Measurements from ENCODE around the gene GPR55. TPM values are rescaled to one million over a fixed set of nuclear protein-coding genes. Genes with fewer than 3 reads are reported as not detected.

The GPR55 gene
- total RNA-seq, 1 donor from 2014 or later: 0.57 TPM

DNA sequence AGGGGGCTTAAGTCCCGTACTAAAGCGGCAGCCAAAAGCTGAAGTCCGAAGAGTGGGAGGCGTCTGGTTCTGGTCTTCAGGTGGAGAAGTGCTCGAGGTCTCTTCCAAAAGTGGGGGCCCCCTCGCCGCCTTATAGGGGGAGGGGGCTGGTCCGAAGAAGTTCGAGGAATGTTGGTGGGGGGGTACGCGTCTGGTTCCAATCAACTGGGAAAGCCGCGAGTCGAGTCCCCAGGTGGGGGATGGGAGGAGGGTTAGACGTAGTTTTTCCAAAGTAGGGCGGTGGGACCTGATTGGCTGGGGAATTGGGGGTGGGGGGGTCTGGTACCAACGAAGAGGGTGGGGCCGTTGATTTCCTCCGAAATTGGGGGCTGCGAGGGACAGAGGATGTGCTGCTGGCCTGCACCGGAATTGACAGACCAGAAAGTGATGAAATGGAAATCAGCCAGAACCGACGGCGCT is 59.7 kb downstream of the GPR55 start:
- intact Hi-C loops (cut with micrococcal nuclease): loop anchor here (2.0 kb wide), 1 partner anchor 17 kb away; no protein-coding TSS in a partner anchor
- H3K27me3 Mint-ChIP-seq (ENCODE audit: low read depth): peaks cover 49% of the 10 kb centered on the region

GRCh38 chr2:230864605-230865306 is 60.3 kb downstream of the GPR55 start, which contains the start of gene ITM2C:
TSS of gene ITM2C (plus strand) at chr2:230864942. CDS start at chr2:230865026, 84 bp downstream.
- intact Hi-C loops (cut with micrococcal nuclease): loop anchor here (2.0 to 5.0 kb wide), 2 partner anchors 16 to 42 kb away; no protein-coding TSS in a partner anchor
- Mint-ChIP-seq H3K9me3 (no peaks in the 10 kb centered on the region), H3K27me3 (ENCODE audit: low read depth) (peaks cover 47% of the 10 kb centered on the region), H3K27ac (no peak within 1 kb of the TSS), H3K36me3 (ENCODE audit: low read depth) (no peaks in the 10 kb centered on the region), H3K4me1 (ENCODE audit: low read depth) (peaks cover 22% of the 10 kb centered on the region), H3K4me3 (ENCODE audit: low read depth) (peak within 1 kb of the TSS; percentile 86)
- DNase-seq (ENCODE audit: low spot score): peak; percentile 65

More for the DNA sequence above, 59.7 kb downstream of the GPR55 start:
- H3K9me3 Mint-ChIP-seq: no peaks in the 10 kb centered on the region
- DNase-seq (ENCODE audit: low spot score): no peak
- peaks cover 22% of the 10 kb centered on the region for H3K4me1 Mint-ChIP-seq (ENCODE audit: low read depth)
- H3K27ac Mint-ChIP-seq: no peak overlapping the region
- H3K36me3 Mint-ChIP-seq (ENCODE audit: low read depth): no peaks in the 10 kb centered on the region
- peak overlapping the region; percentile 63 for H3K4me3 Mint-ChIP-seq (ENCODE audit: low read depth)

DNA sequence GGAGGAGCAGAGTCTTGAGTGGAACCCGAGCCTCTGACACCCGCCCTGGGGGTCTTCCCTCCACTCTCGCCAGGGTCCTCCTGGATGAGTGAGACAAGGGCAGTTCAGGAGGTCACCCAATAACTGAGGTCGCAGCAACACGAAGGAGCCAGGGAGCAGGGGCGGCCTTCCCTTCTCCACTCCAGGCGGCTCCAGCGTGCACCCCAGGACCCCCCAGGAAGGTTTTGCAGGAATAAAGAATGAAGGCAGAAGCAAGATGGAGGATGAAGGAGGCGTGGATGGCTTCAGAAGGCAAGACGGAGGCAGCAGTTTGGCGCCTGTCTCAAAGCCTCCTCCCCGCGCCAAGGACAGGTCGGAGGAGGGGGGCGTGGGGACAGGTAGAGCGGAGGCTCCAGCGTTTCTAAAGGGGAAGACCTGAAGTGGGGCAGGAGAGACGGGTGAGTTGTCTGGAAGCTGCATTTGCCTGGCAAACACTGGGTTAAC is 60.9 kb downstream of the GPR55 start:
- Mint-ChIP-seq H3K4me3 (ENCODE audit: low read depth) (peak overlapping the region; percentile 86), H3K9me3 (no peaks in the 10 kb centered on the region), H3K4me1 (ENCODE audit: low read depth) (peaks cover 22% of the 10 kb centered on the region), H3K27ac (no peak overlapping the region), H3K27me3 (ENCODE audit: low read depth) (peaks cover 48% of the 10 kb centered on the region), H3K36me3 (ENCODE audit: low read depth) (no peaks in the 10 kb centered on the region)
- intact Hi-C loops (cut with micrococcal nuclease): loop anchor here (2.0 to 5.0 kb wide), 2 partner anchors 15 to 42 kb away; no protein-coding TSS in a partner anchor
- no peak for DNase-seq (ENCODE audit: low spot score)

DNA sequence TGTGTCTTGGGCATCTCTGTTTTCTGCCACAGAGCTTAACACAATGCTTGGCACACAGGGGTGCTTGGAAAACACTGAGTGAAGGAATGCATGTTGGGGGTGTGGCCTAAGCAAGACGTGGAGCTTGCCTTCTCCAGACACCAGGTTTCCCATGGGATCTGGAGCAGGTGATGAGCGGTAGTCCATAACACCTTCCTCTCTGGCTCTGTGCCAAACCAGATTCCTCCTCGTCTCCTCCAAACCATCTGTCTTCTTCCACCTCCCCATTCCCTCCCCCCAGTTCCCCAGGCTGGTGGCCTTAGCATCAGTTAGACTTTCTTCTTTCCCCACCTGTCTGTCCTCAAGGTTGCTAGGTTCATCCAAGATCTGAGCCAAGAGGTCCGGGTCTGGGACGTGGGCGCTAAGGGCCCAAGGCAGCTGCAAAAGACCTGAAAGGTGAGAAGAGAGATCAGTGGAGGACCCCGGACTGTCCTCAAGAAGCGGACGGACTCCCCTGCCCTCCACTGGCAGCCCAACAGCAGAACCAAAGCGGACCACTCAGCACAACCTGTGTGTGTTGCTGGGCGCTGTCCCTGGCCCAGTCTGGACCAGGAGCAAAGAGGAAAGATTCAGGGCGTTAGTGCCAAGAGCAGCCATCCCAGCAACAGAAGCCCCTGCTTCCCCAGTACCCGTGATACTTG is 61.5 kb downstream of the GPR55 start:
- Mint-ChIP-seq H3K27ac (no peak overlapping the region), H3K27me3 (ENCODE audit: low read depth) (peaks cover 49% of the 10 kb centered on the region)

DNA sequence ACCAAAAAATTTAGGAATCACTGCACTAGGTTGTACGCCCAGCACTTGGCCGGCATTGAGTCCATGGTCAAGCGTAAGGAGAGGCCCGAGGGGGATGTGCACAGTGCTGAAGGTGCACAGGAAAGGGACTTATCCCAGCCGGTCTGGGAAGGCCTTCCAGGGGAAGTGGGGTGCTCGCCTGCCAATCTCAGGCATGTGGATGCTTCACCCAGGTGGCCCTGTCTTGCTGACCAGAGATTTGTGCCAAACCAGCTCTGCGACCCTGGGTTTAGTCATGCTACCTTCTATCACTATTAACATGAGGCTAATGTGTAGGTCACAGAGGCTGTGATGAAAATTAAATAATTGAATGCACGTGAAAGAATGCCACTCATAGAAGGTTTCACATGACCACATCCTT is 62.0 kb downstream of the GPR55 start:
- H3K4me3 Mint-ChIP-seq (ENCODE audit: low read depth): peak overlapping the region; percentile 13
- no peaks in the 10 kb centered on the region for H3K9me3 Mint-ChIP-seq
- H3K36me3 Mint-ChIP-seq (ENCODE audit: low read depth): no peaks in the 10 kb centered on the region
- no peak for DNase-seq (ENCODE audit: low spot score)
- H3K4me1 Mint-ChIP-seq (ENCODE audit: low read depth): peaks cover 22% of the 10 kb centered on the region
- peaks cover 50% of the 10 kb centered on the region for H3K27me3 Mint-ChIP-seq (ENCODE audit: low read depth)
- intact Hi-C loops (cut with micrococcal nuclease): loop anchor here (5.0 kb wide), 1 partner anchor 41 kb away; no protein-coding TSS in a partner anchor
- no peak overlapping the region for H3K27ac Mint-ChIP-seq

More for the DNA sequence above, 61.5 kb downstream of the GPR55 start:
- no peak for DNase-seq (ENCODE audit: low spot score)
- peak overlapping the region; percentile 86 for H3K4me3 Mint-ChIP-seq (ENCODE audit: low read depth)
- no peaks in the 10 kb centered on the region for H3K36me3 Mint-ChIP-seq (ENCODE audit: low read depth)
- intact Hi-C loops (cut with micrococcal nuclease): loop anchor here (2.0 to 5.0 kb wide), 2 partner anchors 15 to 41 kb away; no protein-coding TSS in a partner anchor
- peaks cover 22% of the 10 kb centered on the region for H3K4me1 Mint-ChIP-seq (ENCODE audit: low read depth)
- H3K9me3 Mint-ChIP-seq: no peaks in the 10 kb centered on the region

DNA sequence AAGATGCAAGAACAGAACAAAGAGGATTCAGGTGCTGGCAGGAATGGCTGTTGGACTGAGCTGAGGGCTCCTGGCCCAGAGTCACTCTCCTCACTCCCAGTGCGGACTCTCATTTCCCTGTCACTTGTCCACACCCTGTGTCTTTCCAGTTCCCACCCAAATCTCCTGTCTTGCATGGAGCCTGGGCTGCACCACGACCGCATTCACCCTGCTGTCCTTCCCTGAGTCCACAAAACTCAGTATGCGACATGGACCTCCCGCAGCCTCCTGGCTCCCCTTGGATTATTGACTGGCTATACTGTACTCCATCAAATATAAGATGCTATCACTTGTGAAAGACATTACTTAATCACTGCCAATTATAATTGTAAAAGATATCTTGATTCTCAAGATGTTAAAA is 62.8 kb downstream of the GPR55 start:
- Mint-ChIP-seq H3K4me1 (ENCODE audit: low read depth) (peaks cover 22% of the 10 kb centered on the region), H3K36me3 (ENCODE audit: low read depth) (no peaks in the 10 kb centered on the region), H3K27me3 (ENCODE audit: low read depth) (peaks cover 58% of the 10 kb centered on the region), H3K4me3 (ENCODE audit: low read depth) (no peak overlapping the region), H3K9me3 (no peaks in the 10 kb centered on the region), H3K27ac (no peak overlapping the region)
- intact Hi-C loops (cut with micrococcal nuclease): loop anchor here (5.0 kb wide), 1 partner anchor 40 kb away; no protein-coding TSS in a partner anchor
- DNase-seq (ENCODE audit: low spot score): no peak

GRCh38 chr2:230861552-230862255 is 63.3 kb downstream of the GPR55 start:
- no peak for DNase-seq (ENCODE audit: low spot score)
- intact Hi-C loops (cut with micrococcal nuclease): loop anchor here (5.0 kb wide), 1 partner anchor 39 kb away; no protein-coding TSS in a partner anchor
- Mint-ChIP-seq H3K9me3 (no peaks in the 10 kb centered on the region), H3K27me3 (ENCODE audit: low read depth) (peaks cover 56% of the 10 kb centered on the region), H3K4me3 (ENCODE audit: low read depth) (no peak overlapping the region), H3K36me3 (ENCODE audit: low read depth) (no peaks in the 10 kb centered on the region), H3K27ac (no peak overlapping the region), H3K4me1 (ENCODE audit: low read depth) (peaks cover 16% of the 10 kb centered on the region)

Other genes starting within 250 kb of the GPR55 start
- 173 and 176 TPM in 2 replicates for gene CAB39, start 212.4 kb downstream of the GPR55 start, total RNA-seq
- gene ITM2C, start 60.3 kb downstream of the GPR55 start, total RNA-seq: 13.3 and 15.8 TPM in 2 replicates
- gene SPATA3, start 70.9 kb upstream of the GPR55 start, total RNA-seq: not detected in 2 replicates
- 0.32 and 0.96 TPM in 2 replicates for gene C2orf72, start 112.3 kb upstream of the GPR55 start, total RNA-seq
- 180 and 194 TPM in 2 replicates for gene PSMD1, start 131.6 kb upstream of the GPR55 start, total RNA-seq
- gene HTR2B, start 199.8 kb upstream of the GPR55 start, total RNA-seq: not detected in 2 replicates

All from activated T-helper 2 cell treated with anti-CD3 and anti-CD28 coated beads, Interferon-gamma antibody, Interleukin-2, Interleukin-4, amounts not matched to agents 10 μg/mL and 5 μg/mL and 100 μg/mL, durations not matched to agents 14 hours and 24 hours and 36 hours (primary cell).